Subcutaneous abdominal adipose tissue (tissue), 5 donors: ENCODE results near the gene SARS1.

Source experiments
- H3K27ac ChIP-seq: one replicate; pipeline ENCODE4 v1.7.0; 2013; ENCODE audit warnings: low read depth, mild to moderate bottlenecking, inconsistent platforms, low read length, moderate library complexity
- H3K27me3 ChIP-seq, 5 donors: one replicate each; pipeline ENCODE4 v1.7.0; 2013; ENCODE audit warnings: low read length in 5 of 5, inconsistent platforms in 1 of 5; ENCODE audit not compliant: control insufficient read depth in 5 of 5, insufficient read depth in 4 of 5
- H3K36me3 ChIP-seq, 5 donors: one replicate each; pipeline ENCODE4 v1.7.0; 2013; ENCODE audit warnings: low read length in 5 of 5; ENCODE audit not compliant: control insufficient read depth in 5 of 5, insufficient read depth in 5 of 5
- H3K4me1 ChIP-seq, 5 donors: one replicate each; pipeline ENCODE4 v1.7.0; 2013; ENCODE audit warnings: low read length in 5 of 5, mild to moderate bottlenecking in 3 of 5, moderate library complexity in 1 of 5; ENCODE audit not compliant: control insufficient read depth in 5 of 5, insufficient read depth in 5 of 5
- H3K4me3 ChIP-seq, 5 donors: one replicate each; pipeline ENCODE4 v1.7.0; 2013; ENCODE audit warnings: low read length in 5 of 5, low read depth in 1 of 5
- H3K9ac ChIP-seq, 5 donors: one replicate each; pipeline ENCODE4 v1.7.0; 2013; ENCODE audit warnings: low read length in 5 of 5, mild to moderate bottlenecking in 4 of 5, moderate library complexity in 3 of 5
- H3K9me3 ChIP-seq, 5 donors: one replicate each; pipeline ENCODE4 v1.7.0; 2013; ENCODE audit warnings: low read length in 5 of 5; ENCODE audit not compliant: control insufficient read depth in 5 of 5
- donor health status: healthy.
- donor health status: healthy.
- donor health status: healthy.
- donor health status: healthy.
- donor health status: healthy.

SARS1 gene

DNA sequence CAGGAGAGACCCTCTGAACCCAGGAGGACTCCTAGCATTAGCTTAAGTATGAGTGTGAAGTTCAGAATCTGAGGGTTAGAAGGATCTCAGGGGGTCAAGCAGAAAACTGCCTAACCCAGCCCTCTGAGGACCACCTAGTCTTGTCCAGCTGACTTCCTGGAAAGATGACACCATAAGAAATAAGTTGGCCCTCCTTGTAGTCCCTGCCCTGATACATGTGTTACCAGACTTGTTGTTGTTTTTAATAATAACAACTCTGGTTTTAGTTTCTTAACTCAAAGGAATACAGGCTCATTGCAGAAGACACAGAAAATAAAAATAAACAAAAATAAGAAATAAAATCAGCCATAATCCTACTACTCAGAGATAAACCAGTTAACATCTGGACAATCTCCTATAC, 21.8 kb upstream of the SARS1 start:
- peaks cover 0 to 3% (median 0%) of the 10 kb centered on the region in 5 donors for H3K27me3 ChIP-seq
- no peaks in the 10 kb centered on the region for H3K36me3 ChIP-seq
- H3K4me3 ChIP-seq = no peak overlapping the region
- H3K27ac ChIP-seq = no peak overlapping the region
- no peaks in the 10 kb centered on the region for H3K4me1 ChIP-seq
- H3K9me3 ChIP-seq = no peaks in the 10 kb centered on the region
- H3K9ac ChIP-seq = no peak overlapping the region

- H3K36me3 ChIP-seq = no peaks in the 10 kb centered on the region
- H3K4me3 ChIP-seq = no peak overlapping the region
- no peak overlapping the region for H3K9ac ChIP-seq
- H3K27ac ChIP-seq = no peak overlapping the region
- H3K27me3 ChIP-seq = peaks cover 0 to 3% (median 0%) of the 10 kb centered on the region in 5 donors
- H3K9me3 ChIP-seq = no peaks in the 10 kb centered on the region
- no peaks in the 10 kb centered on the region for H3K4me1 ChIP-seq
These were observed 21.3 kb upstream of the SARS1 start for GRCh38 chr1:109192433-109192832.

DNA sequence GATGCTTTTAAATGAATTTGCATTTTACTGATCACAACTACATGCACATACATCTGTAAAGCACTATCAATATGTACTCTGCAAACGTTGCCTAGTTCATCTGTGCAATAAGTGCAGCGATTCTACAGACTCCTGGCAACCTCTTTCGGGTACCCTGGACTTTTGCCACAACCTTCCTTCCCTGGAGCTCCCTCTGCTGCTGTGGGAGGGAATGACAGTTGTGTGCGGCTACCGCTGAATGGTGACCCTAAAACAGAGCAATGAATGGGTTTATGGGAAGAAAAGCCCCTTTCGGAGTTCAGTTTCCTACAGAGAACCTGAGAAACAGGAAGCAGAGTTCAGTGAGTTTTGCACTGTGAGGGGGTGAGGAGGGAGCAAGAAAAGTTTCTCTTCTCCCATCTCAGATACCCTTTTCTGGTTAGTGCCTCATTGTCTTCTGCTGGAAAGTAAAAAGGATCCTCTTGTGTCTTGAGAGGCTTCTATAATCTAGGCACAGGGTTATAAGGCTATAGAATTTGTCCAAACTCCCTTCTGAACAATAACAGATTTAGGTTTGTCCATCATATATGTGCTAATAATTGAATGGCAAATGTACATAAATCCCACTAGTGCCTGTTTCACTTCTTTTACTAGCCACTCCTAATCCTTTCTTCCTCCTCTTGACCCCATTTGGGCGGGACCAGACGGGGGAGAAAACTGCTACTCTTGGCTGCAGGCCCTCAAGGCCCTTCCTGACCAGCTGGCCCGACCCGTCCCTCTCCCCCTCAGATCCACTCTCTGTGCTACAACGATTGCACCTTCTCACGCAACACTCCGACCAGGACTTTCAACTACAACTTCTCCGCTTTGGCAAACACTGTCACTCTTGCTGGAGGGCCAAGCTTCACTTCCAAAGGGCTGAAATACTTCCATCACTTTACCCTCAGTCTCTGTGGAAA, 19.8 kb upstream of the SARS1 start:
- Histone ChIP-seq H3K4me3 (no peak overlapping the region), H3K9ac (no peak overlapping the region), H3K27ac (no peak overlapping the region), H3K4me1 (peaks cover 0 to 7% (median 4%) of the 10 kb centered on the region in 5 donors), H3K9me3 (no peaks in the 10 kb centered on the region), H3K27me3 (peaks cover 0 to 3% (median 0%) of the 10 kb centered on the region in 5 donors), H3K36me3 (no peaks in the 10 kb centered on the region)

DNA sequence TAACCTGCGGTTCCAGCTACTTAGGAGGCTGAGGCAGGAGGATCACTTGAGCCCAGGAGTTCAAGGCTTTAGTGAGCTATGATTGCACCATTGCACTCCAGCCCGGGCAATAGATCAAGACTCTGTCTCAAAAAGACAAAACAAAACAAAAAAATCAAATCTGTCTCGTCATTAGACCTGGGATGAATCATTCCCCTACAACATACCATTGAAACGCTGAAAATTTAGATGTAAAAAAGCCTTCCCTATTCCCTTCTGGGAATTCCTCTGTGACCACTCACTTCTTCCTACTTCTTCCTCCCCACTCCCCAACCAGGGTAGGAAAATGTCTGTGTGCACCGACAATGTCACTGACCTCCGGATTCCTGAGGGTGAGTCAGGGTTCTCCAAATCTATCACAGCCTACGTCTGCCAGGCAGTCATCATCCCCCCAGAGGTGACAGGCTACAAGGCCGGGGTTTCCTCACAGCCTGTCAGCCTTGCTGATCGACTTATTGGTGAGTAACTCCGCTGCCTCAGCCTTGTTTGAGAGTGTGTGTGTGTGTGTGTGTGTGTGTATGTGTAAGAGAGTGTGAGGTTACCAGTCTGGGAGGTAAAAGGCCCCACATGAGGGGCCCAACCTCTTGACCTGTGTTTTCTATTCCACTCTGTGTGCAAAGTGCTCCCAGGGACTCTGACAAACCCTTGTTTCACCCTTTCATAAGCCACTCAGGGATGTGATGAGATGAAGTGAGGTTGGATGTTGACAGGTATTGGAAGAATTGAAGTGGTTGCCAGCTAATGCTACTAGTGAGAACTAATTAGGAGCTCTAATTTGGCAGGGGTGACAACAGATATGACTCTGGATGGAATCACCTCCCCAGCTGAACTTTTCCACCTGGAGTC, 16.3 kb upstream of the SARS1 start:
- Histone ChIP-seq H3K36me3 (no peaks in the 10 kb centered on the region), H3K27ac (no peak overlapping the region), H3K4me3 (no peak overlapping the region)

GRCh38 chr1:109198043-109198695, 15.5 kb upstream of the SARS1 start:
- Histone ChIP-seq H3K4me1 (peaks cover 0 to 7% (median 4%) of the 10 kb centered on the region in 5 donors), H3K4me3 (no peak overlapping the region), H3K9me3 (no peaks in the 10 kb centered on the region), H3K9ac (no peak overlapping the region), H3K36me3 (no peaks in the 10 kb centered on the region), H3K27me3 (peaks cover 0 to 4% (median 2%) of the 10 kb centered on the region in 5 donors), H3K27ac (no peak overlapping the region)

More for the DNA sequence above, 16.3 kb upstream of the SARS1 start:
- Histone ChIP-seq H3K4me1 (peaks cover 0 to 7% (median 4%) of the 10 kb centered on the region in 5 donors), H3K9me3 (no peaks in the 10 kb centered on the region), H3K27me3 (peaks cover 0 to 4% (median 2%) of the 10 kb centered on the region in 5 donors), H3K9ac (no peak overlapping the region)

GRCh38 chr1:109198745-109199144, 15.0 kb upstream of the SARS1 start:
- peaks cover 0 to 7% (median 4%) of the 10 kb centered on the region in 5 donors for H3K4me1 ChIP-seq
- H3K27ac ChIP-seq = no peak overlapping the region
- peaks cover 0 to 4% (median 2%) of the 10 kb centered on the region in 5 donors for H3K27me3 ChIP-seq
- no peak overlapping the region for H3K4me3 ChIP-seq
- no peaks in the 10 kb centered on the region for H3K9me3 ChIP-seq
- H3K36me3 ChIP-seq = no peaks in the 10 kb centered on the region
- no peak overlapping the region for H3K9ac ChIP-seq

DNA sequence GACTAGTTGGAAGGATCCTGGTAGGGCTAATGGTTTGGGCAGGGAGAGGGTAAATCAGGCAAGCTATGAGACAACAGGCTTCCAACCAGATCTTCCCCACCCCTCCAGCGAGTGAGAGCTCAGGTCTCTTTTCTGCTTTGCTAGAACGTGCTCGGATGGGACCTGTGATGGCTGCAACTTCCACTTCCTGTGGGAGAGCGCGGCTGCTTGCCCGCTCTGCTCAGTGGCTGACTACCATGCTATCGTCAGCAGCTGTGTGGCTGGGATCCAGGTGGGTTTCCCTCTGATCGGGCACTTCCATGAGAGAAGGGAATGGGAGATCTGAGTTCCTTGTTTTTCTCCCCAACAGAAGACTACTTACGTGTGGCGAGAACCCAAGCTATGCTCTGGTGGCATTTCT, 14.0 kb upstream of the SARS1 start:
- Histone ChIP-seq H3K36me3 (no peaks in the 10 kb centered on the region), H3K9me3 (no peaks in the 10 kb centered on the region), H3K27ac (no peak overlapping the region), H3K4me3 (no peak overlapping the region), H3K27me3 (peaks cover 0 to 4% (median 2%) of the 10 kb centered on the region in 5 donors), H3K4me1 (peaks cover 0 to 7% (median 4%) of the 10 kb centered on the region in 5 donors), H3K9ac (no peak overlapping the region)

DNA sequence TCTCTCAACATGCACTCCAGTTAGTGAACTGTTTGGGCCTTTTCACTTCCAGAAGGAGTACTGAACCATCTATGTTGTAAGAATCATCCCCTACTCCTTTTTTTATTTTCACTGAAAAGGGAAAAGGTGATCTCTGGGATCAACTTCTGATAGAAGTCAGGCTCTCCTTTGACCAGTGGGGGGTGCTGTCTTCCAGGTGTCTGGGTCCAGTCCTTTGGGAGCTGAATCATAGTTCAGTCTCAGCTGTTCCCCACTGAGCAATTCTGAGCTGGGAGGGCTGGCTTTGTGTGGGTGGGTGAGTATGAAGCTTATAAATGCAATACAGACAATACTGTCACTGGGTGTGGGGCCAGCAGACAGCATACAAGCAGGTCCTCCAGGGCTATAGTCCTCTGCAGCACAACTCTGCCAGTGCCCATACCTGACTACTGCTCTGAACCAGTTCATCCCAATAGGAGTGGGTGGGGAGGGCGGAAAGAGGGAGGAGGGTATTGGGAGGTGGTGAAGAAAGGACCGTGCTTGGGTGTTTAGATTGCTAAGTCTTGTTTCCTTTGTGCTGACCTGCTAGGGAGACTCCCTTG, 12.5 kb upstream of the SARS1 start:
- Histone ChIP-seq H3K9ac (no peak overlapping the region), H3K4me3 (no peak overlapping the region), H3K9me3 (no peaks in the 10 kb centered on the region), H3K4me1 (peaks cover 0 to 7% (median 4%) of the 10 kb centered on the region in 5 donors), H3K27ac (no peak overlapping the region), H3K27me3 (peaks cover 0 to 4% (median 2%) of the 10 kb centered on the region in 5 donors), H3K36me3 (no peaks in the 10 kb centered on the region)

- Histone ChIP-seq H3K4me1 (peaks cover 0 to 9% (median 0%) of the 10 kb centered on the region in 5 donors), H3K27me3 (peaks cover 0 to 8% (median 3%) of the 10 kb centered on the region in 5 donors), H3K4me3 (no peak overlapping the region), H3K36me3 (no peaks in the 10 kb centered on the region), H3K9ac (no peak overlapping the region), H3K27ac (no peak overlapping the region), H3K9me3 (no peaks in the 10 kb centered on the region)
These were observed 9.2 kb upstream of the SARS1 start for GRCh38 chr1:109204484-109204883.
